PC-9 (cell line): ENCODE data around the gene SAMD8. TPM values are rescaled to one million over a fixed set of nuclear protein-coding genes. Genes with fewer than 3 reads are reported as not detected.

Experiments used
- BruUV-seq: library from RNA; stranded (reverse); fragments of 400-500 nt; replicated peaks from 2 replicates; lab custom pipeline; 2021; lab: Mats Ljungman, UMichigan
- CTCF ChIA-PET: fragments of 300-600 bp; sonication (Branson Sonifier 250); formaldehyde crosslinking; loops from one replicate; lab custom pipeline; 2022; ENCODE audit warnings: antibody characterized with exemption; lab: Charles Lee
- POLR2A ChIA-PET: fragments of 300-600 bp; sonication (Branson Sonifier 250); formaldehyde crosslinking; loops from one replicate; lab custom pipeline; 2022; ENCODE audit warnings: antibody characterized with exemption; ENCODE audit not compliant: unreplicated experiment; lab: Charles Lee
- DNase-seq, 2 experiments: peaks; one replicate each; pipeline versions ENCODE4 v3.0.0 to v3.0.0-alpha.2; 2015 to 2022; ENCODE audit warnings: mixed read lengths in 1 of 2
- H2AFZ ChIP-seq: fragments of 200-600 bp; sonication (generic); 2 replicates; pipeline ENCODE4 v1.8.1; 2017; ENCODE audit warnings: antibody characterized with exemption
- H3F3A ChIP-seq: fragments of 200-600 bp; sonication (generic); 2 replicates; pipeline ENCODE4 v1.8.1; 2017; ENCODE audit warnings: antibody characterized with exemption, mild to moderate bottlenecking, low read depth; ENCODE audit not compliant: insufficient read depth
- H3K27ac ChIP-seq: fragments of 200-600 bp; sonication (generic); 2 replicates; pipeline ENCODE4 v1.6.1; 2016; ENCODE audit warnings: mixed run types
- H3K27me3 ChIP-seq: fragments of 200-600 bp; sonication (generic); 2 replicates; pipeline ENCODE4 v1.6.1; 2016; ENCODE audit warnings: low read depth, mixed run types; ENCODE audit not compliant: insufficient read depth
- H3K36me3 ChIP-seq: fragments of 200-600 bp; sonication (generic); 2 replicates; pipeline ENCODE4 v1.6.1; 2016; ENCODE audit warnings: low read depth, mixed run types
- H3K4me1 ChIP-seq: fragments of 200-600 bp; sonication (generic); replicated peaks from 2 replicates; pipeline ENCODE4 v1.6.1; 2016; ENCODE audit warnings: mixed run types; ENCODE audit not compliant: insufficient read depth
- H3K4me2 ChIP-seq: fragments of 200-600 bp; sonication (generic); 2 replicates; pipeline ENCODE4 v1.6.1; 2017; ENCODE audit warnings: mixed run types
- H3K4me3 ChIP-seq: fragments of 200-600 bp; sonication (generic); 2 replicates; pipeline ENCODE4 v1.6.1; 2016; ENCODE audit warnings: mixed run types
- H3K79me2 ChIP-seq: fragments of 200-600 bp; sonication (generic); 2 replicates; pipeline ENCODE4 v1.6.1; 2017; ENCODE audit warnings: low read depth, mixed run types
- H3K9me2 ChIP-seq: fragments of 200-600 bp; sonication (generic); 2 replicates; pipeline ENCODE4 v1.8.1; 2017; ENCODE audit warnings: mild to moderate bottlenecking; ENCODE audit not compliant: insufficient read depth
- H3K9me3 ChIP-seq: fragments of 200-600 bp; sonication (generic); 2 replicates; pipeline ENCODE4 v1.8.1; 2016; ENCODE audit warnings: low read depth; ENCODE audit not compliant: insufficient read depth
- H4K20me1 ChIP-seq: fragments of 200-600 bp; sonication (generic); 2 replicates; pipeline ENCODE4 v1.8.1; 2017; ENCODE audit not compliant: insufficient read depth
- CTCF ChIP-seq: fragments of 200-600 bp; sonication (generic); conservative IDR thresholded peaks from 2 replicates; pipeline ENCODE4 v1.6.1; 2017; ENCODE audit warnings: mixed run types, antibody characterized with exemption, mild to moderate bottlenecking, moderate library complexity
- EZH2 ChIP-seq: fragments of 200-600 bp; sonication (generic); IDR thresholded peaks from 2 replicates; pipeline ENCODE4 v1.8.0; 2017; ENCODE audit warnings: antibody characterized with exemption, low read depth
- intact Hi-C: fragments of 100-400 bp; cut with micrococcal nuclease; formaldehyde crosslinking; loops from one replicate; pipeline ENCODE4 v1.10.0; 2022; ENCODE audit not compliant: unreplicated experiment
- total RNA-seq: library from RNA; stranded (reverse); gene quantifications from 2 replicates; pipeline ENCODE4 v1.2.3, GENCODE V29; 2021

SAMD8 gene
- total RNA-seq, 1 experiment from 2014 or later: 31.1 TPM

GRCh38 chr10:75091146-75091545, 20.3 kb upstream of the SAMD8 start:
- Histone ChIP-seq H3K4me3 (no peak overlapping the region), H3F3A (no peaks in the 10 kb centered on the region), H3K4me1 (no peaks in the 10 kb centered on the region), H4K20me1 (no peaks in the 10 kb centered on the region), H3K9me2 (no peaks in the 10 kb centered on the region), H3K27ac (no peak overlapping the region), H3K9me3 (no peaks in the 10 kb centered on the region), H3K27me3 (no peaks in the 10 kb centered on the region), H3K79me2 (no peaks in the 10 kb centered on the region), H3K4me2 (no peak overlapping the region), H2AFZ (no peak overlapping the region), H3K36me3 (no peaks in the 10 kb centered on the region)
- CTCF ChIA-PET: no interaction called here
- no TSS peak for BruUV-seq
- TF ChIP-seq EZH2 (no peak), CTCF (no peak)
- POLR2A ChIA-PET: no interaction called here
- no peak for DNase-seq
- intact Hi-C loops: no loop called here

GRCh38 chr10:75094465-75094864, 17.0 kb upstream of the SAMD8 start:
- H4K20me1 ChIP-seq: no peaks in the 10 kb centered on the region
- no peaks in the 10 kb centered on the region for H3K36me3 ChIP-seq
- no TSS peak for BruUV-seq
- DNase-seq: no peak
- H3K4me1 ChIP-seq: no peaks in the 10 kb centered on the region
- ChIA-PET CTCF (no interaction called here), POLR2A (no interaction called here)
- H3K9me2 ChIP-seq: no peaks in the 10 kb centered on the region
- no peak overlapping the region for H2AFZ ChIP-seq
- H3K9me3 ChIP-seq: no peaks in the 10 kb centered on the region
- no peak overlapping the region for H3K4me2 ChIP-seq
- H3K79me2 ChIP-seq: no peaks in the 10 kb centered on the region
- no peaks in the 10 kb centered on the region for H3K27me3 ChIP-seq
- H3K27ac ChIP-seq: no peak overlapping the region
- H3F3A ChIP-seq: no peaks in the 10 kb centered on the region; the same call in 1 of the 2 replicates
- intact Hi-C loops: no loop called here
- TF ChIP-seq CTCF: no peak
- no peak for TF ChIP-seq EZH2
- H3K4me3 ChIP-seq: no peak overlapping the region

GRCh38 chr10:75095631-75096030, 15.8 kb upstream of the SAMD8 start:
- POLR2A ChIA-PET: no interaction called here
- no peak for TF ChIP-seq CTCF
- TF ChIP-seq EZH2: no peak
- Histone ChIP-seq H3K4me1 (no peaks in the 10 kb centered on the region), H4K20me1 (no peaks in the 10 kb centered on the region), H2AFZ (no peak overlapping the region), H3K36me3 (no peaks in the 10 kb centered on the region), H3K27me3 (no peaks in the 10 kb centered on the region), H3F3A (no peaks in the 10 kb centered on the region; the same call in 1 of the 2 replicates), H3K4me3 (no peak overlapping the region), H3K27ac (no peak overlapping the region), H3K9me3 (no peaks in the 10 kb centered on the region), H3K4me2 (no peak overlapping the region), H3K9me2 (no peaks in the 10 kb centered on the region), H3K79me2 (no peaks in the 10 kb centered on the region)
- CTCF ChIA-PET: no interaction called here
- DNase-seq: no peak
- BruUV-seq: no TSS peak
- intact Hi-C loops: no loop called here
